HepG2 (cell line): Measurements from ENCODE around the gene NARF. TPM values are rescaled to one million over a fixed set of nuclear protein-coding genes. Genes with fewer than 3 reads are reported as not detected.
A peak's percentile ranks its signal among the peaks of the same experiment; 100 is the strongest.

Experiments used
- IRF2 ChIP-seq: IDR thresholded peaks from 2 replicates; pipeline ENCODE4 v1.6.1; 2018; ENCODE audit warnings: missing genetic modification reagents, missing compliant biosample characterization
- IRX3 ChIP-seq: sonication (generic); formaldehyde crosslinking; IDR thresholded peaks from 2 replicates; pipeline ENCODE4 v1.8.1; 2023; ENCODE audit warnings: mild to moderate bottlenecking, low read depth, missing genetic modification reagents, borderline replicate concordance
- KLF16 ChIP-seq, 2 experiments: sonication (generic) in 1 of 2; formaldehyde crosslinking in 1 of 2; IDR thresholded peaks; 2 replicates each; pipeline versions ENCODE4 v1.6.1 to v1.8.0; 2016 to 2023; ENCODE audit warnings: missing genetic modification reagents in 2 of 2, missing compliant biosample characterization in 1 of 2
- MAFF ChIP-seq: IDR thresholded peaks from 2 replicates; pipeline ENCODE4 v1.6.1; 2011; ENCODE audit warnings: low read depth, low read length, improper control_type of control experiment
- MAFK ChIP-seq, 2 experiments: IDR thresholded peaks in 1 of 2; conservative IDR thresholded peaks in 1 of 2; 2 replicates each; pipeline ENCODE4 v1.6.1; 2011; ENCODE audit warnings: improper control_type of control experiment in 2 of 2, low read length in 2 of 2
- MLXIP ChIP-seq: sonication (generic); formaldehyde crosslinking; IDR thresholded peaks from 2 replicates; pipeline ENCODE4 v1.9.0; 2021; ENCODE audit warnings: missing genetic modification reagents, borderline replicate concordance
- MYNN ChIP-seq: sonication (generic); formaldehyde crosslinking; IDR thresholded peaks from 2 replicates; pipeline ENCODE4 v1.4.0; 2020; ENCODE audit warnings: mild to moderate bottlenecking, low read depth, missing genetic modification reagents
- MYPOP ChIP-seq: sonication (generic); formaldehyde crosslinking; IDR thresholded peaks from 2 replicates; pipeline ENCODE4 v1.8.1; 2023; ENCODE audit warnings: mild to moderate bottlenecking, moderate library complexity, missing genetic modification reagents
- NR2F2 ChIP-seq: IDR thresholded peaks from 2 replicates; pipeline ENCODE4 v1.6.1; 2012; ENCODE audit warnings: low read depth, inconsistent platforms, borderline replicate concordance
- PBX2 ChIP-seq: IDR thresholded peaks from 2 replicates; pipeline ENCODE4 v1.6.1; 2016; ENCODE audit warnings: control low read depth
- PLRG1 ChIP-seq: fragments of 450-650 bp; conservative IDR thresholded peaks from 2 replicates; pipeline ENCODE4 v1.6.1; 2016
- ZBTB10 ChIP-seq: sonication (generic); formaldehyde crosslinking; IDR thresholded peaks from 2 replicates; pipeline ENCODE4 v1.4.0; 2020; ENCODE audit warnings: missing genetic modification reagents, borderline replicate concordance
- ZBTB42 ChIP-seq: sonication (generic); formaldehyde crosslinking; IDR thresholded peaks from 2 replicates; pipeline ENCODE4 v1.5.0; 2020; ENCODE audit warnings: mild to moderate bottlenecking, missing genetic modification reagents
- ZFAT ChIP-seq: sonication (generic); formaldehyde crosslinking; conservative IDR thresholded peaks from 2 replicates; pipeline ENCODE4 v1.8.1; 2023; ENCODE audit warnings: missing genetic modification reagents, inconsistent platforms
- ZNF235 ChIP-seq: sonication (generic); formaldehyde crosslinking; IDR thresholded peaks from 2 replicates; pipeline ENCODE4 v1.8.1; 2023; ENCODE audit warnings: mild to moderate bottlenecking, missing genetic modification reagents, borderline replicate concordance
- ZNF367 ChIP-seq: sonication (generic); formaldehyde crosslinking; IDR thresholded peaks from 2 replicates; pipeline ENCODE4 v1.4.0; 2020; ENCODE audit warnings: missing genetic modification reagents, borderline replicate concordance
- ZNF44 ChIP-seq: sonication (generic); formaldehyde crosslinking; IDR thresholded peaks from 2 replicates; pipeline ENCODE4 v1.5.1; 2020; ENCODE audit warnings: mild to moderate bottlenecking, missing genetic modification reagents
- ZNF772 ChIP-seq: sonication (generic); formaldehyde crosslinking; IDR thresholded peaks from 2 replicates; pipeline ENCODE4 v1.5.0; 2020; ENCODE audit warnings: mild to moderate bottlenecking, missing genetic modification reagents
- ZNF773 ChIP-seq: sonication (generic); formaldehyde crosslinking; IDR thresholded peaks from 2 replicates; pipeline ENCODE4 v1.4.0; 2020; ENCODE audit warnings: missing genetic modification reagents, borderline replicate concordance
- ZNF839 ChIP-seq: sonication (generic); formaldehyde crosslinking; IDR thresholded peaks from 2 replicates; pipeline ENCODE4 v1.4.0; 2020; ENCODE audit warnings: missing genetic modification reagents, mild to moderate bottlenecking, borderline replicate concordance
- polyA plus RNA-seq, 8 experiments: library from polyadenylated mRNA; depleted of rRNA in 3 of 8; stranded (reverse) in 7 of 8; unstranded in 1 of 8; fragments of >200 nt; fragmentation: Illumina TruSeq in 4 of 8; extraction: Trizol in 4 of 8; gene quantifications; 2 replicates each; pipeline versions ENCODE4 v1.2.1 to v1.2.3, GENCODE V29; 2011 to 2016; ENCODE audit warnings: low read depth in 4 of 8, missing spikeins in 1 of 8, mixed read lengths in 1 of 8; ENCODE audit not compliant: insufficient read depth in 1 of 8
- total RNA-seq, 5 experiments: library from RNA; depleted of rRNA; stranded (reverse); fragments of >200 nt; fragmentation: Illumina TruSeq; extraction: Trizol; gene quantifications; 2 replicates each; pipeline ENCODE4 v1.2.3, GENCODE V29; 2016; ENCODE audit warnings: low read depth in 1 of 5

Gene NARF
- total and polyA plus RNA-seq, 2 of the 13 experiments (the other 11 are each of a cell fraction or from before 2014, with no cell fraction given) = 61.1 to 144 TPM

GRCh38 chr17:82494236-82495055 is 35.9 kb downstream of the NARF start (continued):
- no peak for TF ChIP-seq ZNF773 (CRISPR knock-in tag)
- TF ChIP-seq PBX2 (CRISPR knock-in tag) = peak; percentile 10; the same call in 1 of the 2 replicates
- no peak; the same call in 1 of the 2 replicates for TF ChIP-seq ZNF839 (CRISPR knock-in tag)
- no peak for TF ChIP-seq NR2F2
- no peak for TF ChIP-seq ZNF367 (CRISPR knock-in tag)
- TF ChIP-seq ZBTB42 (CRISPR knock-in tag) = no peak
- TF ChIP-seq ZNF44 (CRISPR knock-in tag) = no peak
- TF ChIP-seq ZBTB10 (CRISPR knock-in tag) = peak; percentile 15; the same call in 1 of the 2 replicates
- TF ChIP-seq ZFAT (CRISPR knock-in tag) = no peak
- TF ChIP-seq IRX3 = peak; percentile 66; the same call in 1 of the 2 replicates
- TF ChIP-seq IRF2 (CRISPR knock-in tag) = peak; percentile 85; the same call in 1 of the 2 replicates
- peak; percentile 55; the same call in 1 of the 2 replicates for TF ChIP-seq ZNF235
- TF ChIP-seq MLXIP = no peak
- peak in 1 of 2 experiments; percentile 95; a peak in 2 of 4 replicates for TF ChIP-seq KLF16 (CRISPR knock-in tag; IDR thresholded peaks at IDR 0.05)
- TF ChIP-seq MAFF = no peak
- TF ChIP-seq ZNF772 (CRISPR knock-in tag) = peak; percentile 96
- TF ChIP-seq PLRG1 = no peak
- peak; percentile 93; the same call in 1 of the 2 replicates for TF ChIP-seq MYNN
- TF ChIP-seq MYPOP (CRISPR knock-in tag) = peak; percentile 93; the same call in 1 of the 2 replicates
- no peak for TF ChIP-seq MAFK (conservative IDR thresholded peaks at IDR 0.05 in 1 of 2, IDR thresholded peaks at IDR 0.05 in 1 of 2; ENCODE audit: low read length in 2 of 2)
